ENCODE results near the gene AP1G2.

AP1G2 gene

GRCh38 chr14:23566112-23566777 lies 1.3 kb downstream of the AP1G2 start:
- peaks cover 8% of the 10 kb centered on the region for H3K4me1 ChIP-seq (ENCODE audit: low read depth, poor library complexity, severe bottlenecking)
- H3K9ac ChIP-seq, result no peak overlapping the region; the same call in 1 of the 2 replicates
- no peaks in the 10 kb centered on the region for H3K27me3 ChIP-seq (ENCODE audit: insufficient read depth, low read depth)
- H3K36me3 ChIP-seq (ENCODE audit: insufficient read depth), result no peaks in the 10 kb centered on the region
- no peaks in the 10 kb centered on the region for H3K79me2 ChIP-seq (ENCODE audit: insufficient read depth, low read depth)
- no peak for TF ChIP-seq CTCF (conservative IDR thresholded peaks at IDR 0.05; ENCODE audit: low read depth, low read length)
- no peak overlapping the region for H2AFZ ChIP-seq (ENCODE audit: low read depth)
- no peaks in the 10 kb centered on the region for H4K20me1 ChIP-seq (ENCODE audit: insufficient read depth)
- no peak overlapping the region for H3K4me3 ChIP-seq (IDR thresholded peaks at IDR 0.05; ENCODE audit: insufficient read depth, low read depth, low read length)
- H3K27ac ChIP-seq, result no peak overlapping the region
- H3K4me2 ChIP-seq, result peak overlapping the region; percentile 45; the same call in 1 of the 2 replicates

GRCh38 chr14:23565626-23566025 lies 2.0 kb downstream of the AP1G2 start:
- H3K27ac ChIP-seq, result no peak overlapping the region
- H3K79me2 ChIP-seq (ENCODE audit: insufficient read depth, low read depth), result no peaks in the 10 kb centered on the region
- H4K20me1 ChIP-seq (ENCODE audit: insufficient read depth), result no peaks in the 10 kb centered on the region
- peaks cover 8% of the 10 kb centered on the region for H3K4me1 ChIP-seq (ENCODE audit: low read depth, poor library complexity, severe bottlenecking)
- no peak overlapping the region for H3K4me2 ChIP-seq
- H3K36me3 ChIP-seq (ENCODE audit: insufficient read depth), result no peaks in the 10 kb centered on the region
- TF ChIP-seq CTCF (conservative IDR thresholded peaks at IDR 0.05; ENCODE audit: low read depth, low read length), result no peak
- H3K9ac ChIP-seq, result no peak overlapping the region
- H3K4me3 ChIP-seq (IDR thresholded peaks at IDR 0.05; ENCODE audit: insufficient read depth, low read depth, low read length), result no peak overlapping the region
- H3K27me3 ChIP-seq (ENCODE audit: insufficient read depth, low read depth), result no peaks in the 10 kb centered on the region
- H2AFZ ChIP-seq (ENCODE audit: low read depth), result no peak overlapping the region

- no peaks in the 10 kb centered on the region for H4K20me1 ChIP-seq (ENCODE audit: insufficient read depth)
- no peak overlapping the region for H3K27ac ChIP-seq
Measured at GRCh38 chr14:23564876-23565275, 2.7 kb downstream of the AP1G2 start.

GRCh38 chr14:23564181-23564812 lies 3.3 kb downstream of the AP1G2 start:
- Histone ChIP-seq H3K36me3 (ENCODE audit: insufficient read depth) (no peaks in the 10 kb centered on the region), H3K4me1 (ENCODE audit: low read depth, poor library complexity, severe bottlenecking) (peaks cover 8% of the 10 kb centered on the region), H3K9ac (no peak overlapping the region), H4K20me1 (ENCODE audit: insufficient read depth) (no peaks in the 10 kb centered on the region), H2AFZ (ENCODE audit: low read depth) (no peak overlapping the region), H3K79me2 (ENCODE audit: insufficient read depth, low read depth) (no peaks in the 10 kb centered on the region), H3K27me3 (ENCODE audit: insufficient read depth, low read depth) (no peaks in the 10 kb centered on the region), H3K4me2 (no peak overlapping the region), H3K27ac (no peak overlapping the region), H3K4me3 (IDR thresholded peaks at IDR 0.05; ENCODE audit: insufficient read depth, low read depth, low read length) (no peak overlapping the region)
- TF ChIP-seq CTCF (conservative IDR thresholded peaks at IDR 0.05; ENCODE audit: low read depth, low read length), result no peak

More at GRCh38 chr14:23564876-23565275, 2.7 kb downstream of the AP1G2 start:
- Histone ChIP-seq H3K4me1 (ENCODE audit: low read depth, poor library complexity, severe bottlenecking) (peaks cover 8% of the 10 kb centered on the region), H3K4me3 (IDR thresholded peaks at IDR 0.05; ENCODE audit: insufficient read depth, low read depth, low read length) (no peak overlapping the region), H3K79me2 (ENCODE audit: insufficient read depth, low read depth) (no peaks in the 10 kb centered on the region), H3K4me2 (no peak overlapping the region), H3K9ac (no peak overlapping the region), H2AFZ (ENCODE audit: low read depth) (no peak overlapping the region), H3K36me3 (ENCODE audit: insufficient read depth) (no peaks in the 10 kb centered on the region), H3K27me3 (ENCODE audit: insufficient read depth, low read depth) (no peaks in the 10 kb centered on the region)
- TF ChIP-seq CTCF (conservative IDR thresholded peaks at IDR 0.05; ENCODE audit: low read depth, low read length), result no peak
